HCT116 (cell line): ENCODE results near the gene KLRF2.

Experiments
- EGR1 ChIP-seq: IDR thresholded peaks from 2 replicates; pipeline ENCODE4 v1.6.1; 2012; ENCODE audit warnings: low read depth
- EZH2 ChIP-seq: fragments of 200-600 bp; sonication (generic); IDR thresholded peaks from 2 replicates; pipeline ENCODE4 v1.6.1; 2017; ENCODE audit warnings: antibody characterized with exemption, mixed run types
- EZH2phosphoT487 ChIP-seq: fragments of 200-600 bp; IDR thresholded peaks from 2 replicates; pipeline ENCODE4 v1.6.1; 2018; ENCODE audit warnings: antibody characterized with exemption, borderline replicate concordance
- POLR2A ChIP-seq: IDR thresholded peaks from 2 replicates; pipeline ENCODE4 v1.7.0; 2011; ENCODE audit warnings: borderline replicate concordance; ENCODE audit not compliant: insufficient read depth, insufficient read length; ENCODE audit errors: extremely low read depth
- POLR2AphosphoS5 ChIP-seq: IDR thresholded peaks from 2 replicates; pipeline ENCODE4 v1.6.1; 2011; ENCODE audit warnings: mild to moderate bottlenecking, low read depth, low read length, moderate library complexity
- RAD21 ChIP-seq: IDR thresholded peaks from 2 replicates; pipeline ENCODE4 v1.6.1; 2012; ENCODE audit warnings: low read depth, mild to moderate bottlenecking
- SIN3A ChIP-seq: IDR thresholded peaks from 2 replicates; pipeline ENCODE4 v1.6.1; 2012; ENCODE audit warnings: low read depth
- TCF7L2 ChIP-seq: IDR thresholded peaks from 2 replicates; pipeline ENCODE4 v1.7.0; 2011; ENCODE audit warnings: borderline replicate concordance, inconsistent platforms; ENCODE audit not compliant: insufficient read depth, insufficient read length; ENCODE audit errors: extremely low read depth
- TF ChIP-seq, protein P1 (sequence below), 3 experiments: fragments of 200-600 bp in 1 of 3; sonication (generic) in 1 of 3; IDR thresholded peaks in 2 of 3; conservative IDR thresholded peaks in 1 of 3; 2 replicates each; pipeline ENCODE4 v1.5.1; 2012 to 2017; ENCODE audit warnings: low read depth in 2 of 3, low read length in 2 of 3, antibody characterized with exemption in 1 of 3, borderline replicate concordance in 1 of 3, control low read depth in 1 of 3, mild to moderate bottlenecking in 1 of 3, mixed read lengths in 1 of 3, mixed run types in 1 of 3, moderate library complexity in 1 of 3; ENCODE audit not compliant: insufficient read depth in 1 of 3
- TF ChIP-seq, protein P2 (sequence below): IDR thresholded peaks from 2 replicates; pipeline ENCODE4 v1.6.1; 2012
- TF ChIP-seq, protein P3 (sequence below): IDR thresholded peaks from 2 replicates; pipeline ENCODE4 v1.6.1; 2012
- TF ChIP-seq, protein P4 (sequence below): IDR thresholded peaks from 2 replicates; pipeline ENCODE4 v1.6.1; 2012; ENCODE audit warnings: low read depth

GRCh38 chr12:9909724-9910123 lies 28.4 kb downstream of the KLRF2 start:
- TF ChIP-seq, protein P1, sequence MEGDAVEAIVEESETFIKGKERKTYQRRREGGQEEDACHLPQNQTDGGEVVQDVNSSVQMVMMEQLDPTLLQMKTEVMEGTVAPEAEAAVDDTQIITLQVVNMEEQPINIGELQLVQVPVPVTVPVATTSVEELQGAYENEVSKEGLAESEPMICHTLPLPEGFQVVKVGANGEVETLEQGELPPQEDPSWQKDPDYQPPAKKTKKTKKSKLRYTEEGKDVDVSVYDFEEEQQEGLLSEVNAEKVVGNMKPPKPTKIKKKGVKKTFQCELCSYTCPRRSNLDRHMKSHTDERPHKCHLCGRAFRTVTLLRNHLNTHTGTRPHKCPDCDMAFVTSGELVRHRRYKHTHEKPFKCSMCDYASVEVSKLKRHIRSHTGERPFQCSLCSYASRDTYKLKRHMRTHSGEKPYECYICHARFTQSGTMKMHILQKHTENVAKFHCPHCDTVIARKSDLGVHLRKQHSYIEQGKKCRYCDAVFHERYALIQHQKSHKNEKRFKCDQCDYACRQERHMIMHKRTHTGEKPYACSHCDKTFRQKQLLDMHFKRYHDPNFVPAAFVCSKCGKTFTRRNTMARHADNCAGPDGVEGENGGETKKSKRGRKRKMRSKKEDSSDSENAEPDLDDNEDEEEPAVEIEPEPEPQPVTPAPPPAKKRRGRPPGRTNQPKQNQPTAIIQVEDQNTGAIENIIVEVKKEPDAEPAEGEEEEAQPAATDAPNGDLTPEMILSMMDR (IDR thresholded peaks at IDR 0.05 in 2 of 3, conservative IDR thresholded peaks at IDR 0.05 in 1 of 3; ENCODE audit: borderline replicate concordance in 1 of 3, insufficient read depth in 1 of 3, low read depth in 2 of 3, low read length in 2 of 3) = no peak
- no peak for TF ChIP-seq EZH2phosphoT487
- TF ChIP-seq POLR2A = no peak
- TF ChIP-seq, protein P2, sequence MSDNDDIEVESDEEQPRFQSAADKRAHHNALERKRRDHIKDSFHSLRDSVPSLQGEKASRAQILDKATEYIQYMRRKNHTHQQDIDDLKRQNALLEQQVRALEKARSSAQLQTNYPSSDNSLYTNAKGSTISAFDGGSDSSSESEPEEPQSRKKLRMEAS = no peak
- TF ChIP-seq SIN3A = no peak
- TF ChIP-seq, protein P3, sequence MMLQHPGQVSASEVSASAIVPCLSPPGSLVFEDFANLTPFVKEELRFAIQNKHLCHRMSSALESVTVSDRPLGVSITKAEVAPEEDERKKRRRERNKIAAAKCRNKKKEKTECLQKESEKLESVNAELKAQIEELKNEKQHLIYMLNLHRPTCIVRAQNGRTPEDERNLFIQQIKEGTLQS = no peak
- no peak for TF ChIP-seq RAD21
- TF ChIP-seq, protein P4, sequence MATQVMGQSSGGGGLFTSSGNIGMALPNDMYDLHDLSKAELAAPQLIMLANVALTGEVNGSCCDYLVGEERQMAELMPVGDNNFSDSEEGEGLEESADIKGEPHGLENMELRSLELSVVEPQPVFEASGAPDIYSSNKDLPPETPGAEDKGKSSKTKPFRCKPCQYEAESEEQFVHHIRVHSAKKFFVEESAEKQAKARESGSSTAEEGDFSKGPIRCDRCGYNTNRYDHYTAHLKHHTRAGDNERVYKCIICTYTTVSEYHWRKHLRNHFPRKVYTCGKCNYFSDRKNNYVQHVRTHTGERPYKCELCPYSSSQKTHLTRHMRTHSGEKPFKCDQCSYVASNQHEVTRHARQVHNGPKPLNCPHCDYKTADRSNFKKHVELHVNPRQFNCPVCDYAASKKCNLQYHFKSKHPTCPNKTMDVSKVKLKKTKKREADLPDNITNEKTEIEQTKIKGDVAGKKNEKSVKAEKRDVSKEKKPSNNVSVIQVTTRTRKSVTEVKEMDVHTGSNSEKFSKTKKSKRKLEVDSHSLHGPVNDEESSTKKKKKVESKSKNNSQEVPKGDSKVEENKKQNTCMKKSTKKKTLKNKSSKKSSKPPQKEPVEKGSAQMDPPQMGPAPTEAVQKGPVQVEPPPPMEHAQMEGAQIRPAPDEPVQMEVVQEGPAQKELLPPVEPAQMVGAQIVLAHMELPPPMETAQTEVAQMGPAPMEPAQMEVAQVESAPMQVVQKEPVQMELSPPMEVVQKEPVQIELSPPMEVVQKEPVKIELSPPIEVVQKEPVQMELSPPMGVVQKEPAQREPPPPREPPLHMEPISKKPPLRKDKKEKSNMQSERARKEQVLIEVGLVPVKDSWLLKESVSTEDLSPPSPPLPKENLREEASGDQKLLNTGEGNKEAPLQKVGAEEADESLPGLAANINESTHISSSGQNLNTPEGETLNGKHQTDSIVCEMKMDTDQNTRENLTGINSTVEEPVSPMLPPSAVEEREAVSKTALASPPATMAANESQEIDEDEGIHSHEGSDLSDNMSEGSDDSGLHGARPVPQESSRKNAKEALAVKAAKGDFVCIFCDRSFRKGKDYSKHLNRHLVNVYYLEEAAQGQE = no peak
- TF ChIP-seq POLR2AphosphoS5 = no peak
- TF ChIP-seq EZH2 = no peak
- no peak for TF ChIP-seq EGR1
- no peak for TF ChIP-seq TCF7L2
